Kidney glomerular epithelial cell (primary cell): Measurements from ENCODE around the gene ATG2B.
A peak's percentile ranks its signal among the peaks of the same experiment; 100 is the strongest.

ENCODE experiments used
- DNase-seq: peaks from one replicate; lab custom pipeline; 2025; lab: John Stamatoyannopoulos, UW

ATG2B gene

DNA sequence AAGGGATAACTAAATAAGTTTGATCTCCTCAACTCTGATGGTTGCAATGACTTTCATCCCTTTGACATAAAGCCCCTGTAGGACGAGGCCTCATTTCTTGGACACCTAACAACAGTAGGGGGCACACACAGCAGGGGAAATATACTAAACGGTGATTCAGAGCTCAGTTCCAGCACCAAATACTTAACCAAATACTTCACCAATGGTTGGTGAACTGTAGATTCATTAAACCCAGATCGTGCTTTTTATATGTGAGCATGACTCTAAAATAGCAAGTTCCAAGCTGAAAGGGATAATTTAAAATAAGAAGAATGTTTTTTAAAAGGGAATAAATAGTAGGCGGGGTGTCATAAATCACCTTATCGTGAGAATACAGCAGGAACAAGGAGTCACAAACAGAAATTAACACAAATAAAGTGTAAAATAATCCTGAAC is 53.2 kb downstream of the ATG2B start:
- DNase-seq: no peak

- DNase-seq: peak; percentile 96
These were observed 53.8 kb downstream of the ATG2B start for GRCh38 chr14:96309133-96309895.

- DNase-seq: no peak
These were observed 55.7 kb downstream of the ATG2B start for GRCh38 chr14:96307434-96307833.

DNA sequence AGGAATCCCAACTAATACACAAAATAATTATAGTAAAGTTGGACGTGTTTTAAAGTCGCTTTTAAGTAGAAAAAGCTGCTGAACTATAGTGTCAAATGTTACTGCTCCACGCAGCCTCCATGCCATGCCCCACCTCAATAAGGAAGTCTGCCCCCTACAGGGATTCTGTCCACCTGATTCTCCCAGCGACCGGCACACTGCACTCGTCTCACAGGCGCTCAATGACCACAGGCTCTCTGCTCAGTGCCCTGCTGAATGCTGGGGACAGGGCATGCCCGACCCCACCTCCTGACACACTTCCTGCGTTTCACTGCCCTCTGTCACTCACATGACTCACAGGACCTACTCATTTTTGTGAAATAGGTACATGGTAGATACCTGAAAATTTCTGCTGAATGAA is 58.2 kb downstream of the ATG2B start:
- DNase-seq: no peak

GRCh38 chr14:96303981-96304380 is 59.2 kb downstream of the ATG2B start:
- DNase-seq: no peak

GRCh38 chr14:96299441-96299840 is 63.7 kb downstream of the ATG2B start:
- no peak for DNase-seq

DNA sequence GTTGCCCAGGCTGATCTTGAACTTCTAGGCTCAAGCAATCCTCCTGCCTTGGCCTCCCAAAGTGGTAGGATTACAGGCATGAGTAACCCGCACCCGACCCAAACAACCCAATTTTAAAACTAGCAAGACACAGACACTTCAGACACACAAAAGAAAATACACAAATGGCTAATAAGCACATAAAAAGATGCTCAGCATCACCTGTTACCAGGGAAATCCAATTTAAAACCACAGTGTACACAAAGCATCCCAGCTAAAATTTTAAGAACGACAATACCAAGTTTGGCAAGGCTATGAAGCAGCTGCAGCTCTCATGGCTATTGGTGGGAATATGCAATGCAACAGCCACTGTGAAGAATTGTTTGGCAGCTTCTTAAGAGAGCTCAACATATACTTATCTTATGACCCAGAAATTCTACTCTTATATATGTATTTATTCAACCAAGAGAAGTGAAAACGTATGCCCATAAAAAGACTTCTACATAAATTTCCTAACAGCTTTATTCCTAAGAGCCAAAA is 65.1 kb downstream of the ATG2B start:
- no peak for DNase-seq

DNA sequence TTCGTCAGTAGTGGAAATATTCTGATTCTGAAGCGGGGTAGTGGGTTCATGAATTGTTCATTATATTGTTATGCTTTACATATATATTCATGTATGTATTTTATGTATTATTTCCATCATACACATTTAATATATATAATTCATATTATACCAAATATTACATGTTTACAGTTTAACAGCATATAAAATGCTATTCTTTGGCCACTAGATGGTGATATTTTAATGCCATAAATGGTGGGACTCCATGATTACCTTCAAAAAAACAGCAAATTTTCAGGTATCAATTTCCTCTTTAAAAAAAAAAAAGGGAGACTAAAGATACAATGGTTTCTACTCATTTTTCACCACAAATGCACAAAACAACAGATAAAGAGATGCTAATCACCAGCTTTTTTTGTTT is 66.1 kb downstream of the ATG2B start:
- peak; percentile 12 for DNase-seq

DNA sequence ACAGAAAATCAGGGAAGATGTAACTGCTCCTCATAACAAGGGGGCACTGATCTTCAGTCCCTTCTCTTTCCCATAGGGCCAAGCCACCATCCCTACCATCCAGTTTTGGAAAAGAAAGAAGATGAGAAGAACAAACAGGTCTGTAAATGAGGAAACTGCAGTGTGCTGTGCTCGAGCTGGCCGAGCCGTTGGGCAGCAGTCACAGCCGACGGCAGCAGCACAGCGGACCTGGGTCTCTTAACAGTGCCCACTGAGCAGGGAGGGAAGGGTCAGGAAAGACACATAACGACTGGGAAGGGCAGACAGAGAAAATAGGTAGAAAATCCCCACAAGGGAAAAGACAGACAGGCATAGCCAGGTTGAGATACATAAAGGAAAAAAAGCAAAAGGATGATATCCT is 68.9 kb downstream of the ATG2B start:
- DNase-seq: no peak

DNA sequence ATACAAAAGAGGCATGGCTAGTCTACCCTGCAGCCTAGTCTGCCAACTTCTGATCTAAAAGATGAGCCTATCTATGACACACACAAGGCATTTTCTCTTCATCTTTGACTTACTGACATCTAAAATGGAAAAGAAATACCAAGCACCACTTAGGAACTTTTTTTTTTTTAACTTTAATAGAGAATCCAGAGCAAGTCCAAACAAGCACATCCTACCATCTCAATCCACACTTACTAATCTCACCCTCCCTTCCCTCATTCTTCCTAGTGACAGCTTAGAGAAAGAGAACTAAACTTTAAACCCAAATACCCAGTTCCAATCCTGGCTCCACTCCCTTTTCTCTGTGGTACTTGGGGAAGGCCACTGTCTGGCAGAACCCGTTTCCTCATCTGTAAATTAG is 75.3 kb downstream of the ATG2B start:
- DNase-seq: no peak

- no peak for DNase-seq
These were observed 76.9 kb downstream of the ATG2B start for GRCh38 chr14:96286251-96286650.

- DNase-seq: no peak
These were observed 77.5 kb downstream of the ATG2B start for GRCh38 chr14:96285667-96286066.

GRCh38 chr14:96284430-96284829 is 78.7 kb downstream of the ATG2B start:
- no peak for DNase-seq

- no peak for DNase-seq
These were observed 79.1 kb downstream of the ATG2B start for GRCh38 chr14:96284008-96284407.

DNA sequence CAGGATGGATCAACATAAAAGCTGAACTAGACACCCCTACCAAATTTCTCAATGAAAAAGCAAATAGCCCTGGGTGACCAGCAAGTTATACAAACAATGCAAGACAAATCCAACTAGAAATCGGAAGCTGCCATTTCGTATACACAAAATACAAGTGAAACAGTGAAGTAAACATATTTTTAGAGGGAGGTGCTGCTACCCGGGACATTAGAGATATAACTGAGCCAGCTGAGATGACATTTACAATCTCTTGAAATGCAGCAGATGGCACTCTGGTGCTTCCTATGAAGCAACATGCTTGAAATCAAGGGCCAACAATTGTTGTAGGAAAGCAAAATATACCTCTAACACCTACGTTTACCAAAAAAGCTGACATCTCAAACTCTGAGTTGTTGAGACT is 81.7 kb downstream of the ATG2B start:
- no peak for DNase-seq

DNA sequence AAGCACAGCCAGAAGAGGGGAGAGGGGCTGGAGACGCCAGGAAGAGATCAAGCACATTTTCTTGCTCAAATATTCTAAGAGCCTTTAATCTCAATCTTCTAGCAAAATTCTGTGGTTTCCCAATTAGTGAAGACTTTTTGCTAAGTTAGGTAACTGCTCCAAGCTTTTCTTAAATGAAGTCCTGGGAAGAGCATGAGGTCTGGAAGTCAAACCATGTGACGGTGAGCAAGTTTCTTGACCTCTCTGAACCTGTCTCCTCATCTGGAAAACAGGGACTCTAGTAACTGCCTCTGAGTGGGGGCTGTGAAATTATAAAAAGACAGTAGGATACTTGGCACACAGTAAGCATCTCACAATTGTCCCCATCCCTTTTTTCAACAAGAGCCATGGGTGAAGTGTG is 83.0 kb downstream of the ATG2B start:
- DNase-seq: no peak

GRCh38 chr14:96279564-96279963 is 83.6 kb downstream of the ATG2B start:
- DNase-seq: no peak

GRCh38 chr14:96277890-96278289 is 85.3 kb downstream of the ATG2B start:
- no peak for DNase-seq

GRCh38 chr14:96275177-96276112 is 87.7 kb downstream of the ATG2B start:
- DNase-seq: peak; percentile 35

DNA sequence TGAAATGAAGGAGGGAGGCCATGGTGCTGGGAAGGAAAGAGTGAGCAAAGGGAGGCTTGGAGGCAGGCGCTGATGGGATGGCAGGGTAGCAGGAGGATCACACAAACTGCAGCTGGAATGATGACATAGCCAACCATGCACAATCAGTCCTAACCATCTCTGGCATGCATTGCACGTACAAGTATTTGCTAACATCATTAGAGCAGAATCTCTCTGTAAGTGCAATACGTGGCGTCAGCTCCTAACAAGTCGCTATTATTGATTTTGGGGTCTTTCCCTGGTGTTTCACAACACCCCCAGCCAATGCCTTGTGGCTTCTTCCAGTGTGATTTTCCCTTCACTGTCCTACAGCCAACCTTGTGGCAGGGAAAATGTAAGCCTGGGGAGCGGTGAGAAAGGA is 88.6 kb downstream of the ATG2B start:
- DNase-seq: no peak

DNA sequence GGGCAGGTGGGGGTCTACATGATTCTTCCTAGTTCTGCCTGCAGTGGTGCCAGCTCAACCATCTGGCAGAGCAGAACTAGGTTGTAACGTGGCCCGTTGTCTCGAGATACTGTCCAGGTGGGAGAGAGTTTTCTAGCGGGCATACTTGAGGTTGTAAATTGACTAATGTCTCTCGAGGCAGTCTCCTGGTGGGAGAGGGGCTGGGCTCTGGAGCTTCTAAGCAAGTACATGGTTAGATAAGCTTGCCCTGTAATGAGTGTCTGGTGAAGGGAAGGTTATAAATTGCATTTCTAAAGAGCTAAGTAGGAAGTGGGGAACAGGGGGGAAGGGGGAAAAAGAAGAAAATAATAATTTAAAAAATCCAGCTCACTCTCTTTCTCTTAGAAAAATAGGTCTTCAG is 89.0 kb downstream of the ATG2B start:
- DNase-seq: no peak

GRCh38 chr14:96273629-96274028 is 89.5 kb downstream of the ATG2B start:
- DNase-seq: no peak
